Neuronal stem cell (in vitro differentiated cells): ENCODE measurements around the gene MAPK8.

ENCODE experiments used
- DNase-seq: peaks from one replicate; pipeline ENCODE4 v3.0.0-alpha.2; 2013; ENCODE audit warnings: low spot score
- H2AFZ ChIP-seq: one replicate; pipeline ENCODE4 v1.6.1; 2013; ENCODE audit warnings: mild to moderate bottlenecking, low read length, inconsistent platforms
- H2AK5ac ChIP-seq: 2 replicates; pipeline ENCODE4 v1.6.1; 2013; ENCODE audit warnings: low read depth, mild to moderate bottlenecking, inconsistent platforms, low read length, moderate library complexity, mixed read lengths
- H2BK120ac ChIP-seq: 2 replicates; pipeline ENCODE4 v1.6.1; 2013; ENCODE audit warnings: low read depth, mild to moderate bottlenecking, inconsistent platforms, low read length, moderate library complexity, mixed read lengths
- H2BK12ac ChIP-seq: one replicate; pipeline ENCODE4 v1.6.1; 2013; ENCODE audit warnings: low read length, inconsistent platforms
- H2BK15ac ChIP-seq: 2 replicates; pipeline ENCODE4 v1.6.1; 2013; ENCODE audit warnings: mild to moderate bottlenecking, low read length, inconsistent platforms, mixed read lengths
- H2BK5ac ChIP-seq: one replicate; pipeline ENCODE4 v1.6.1; 2013; ENCODE audit warnings: inconsistent platforms, mild to moderate bottlenecking, low read length, moderate library complexity
- H3K14ac ChIP-seq: one replicate; pipeline ENCODE4 v1.6.1; 2013; ENCODE audit warnings: low read length, inconsistent platforms
- H3K18ac ChIP-seq: 2 replicates; pipeline ENCODE4 v1.6.1; 2013; ENCODE audit warnings: low read length, inconsistent platforms
- H3K23ac ChIP-seq: 2 replicates; pipeline ENCODE4 v1.6.1; 2013; ENCODE audit warnings: low read depth, mild to moderate bottlenecking, mixed read lengths, low read length, inconsistent platforms; ENCODE audit not compliant: poor library complexity
- H3K27ac ChIP-seq: replicated peaks from 3 replicates; pipeline ENCODE4 v1.5.1; 2013; ENCODE audit warnings: low read length, inconsistent platforms
- H3K27me3 ChIP-seq, 3 experiments: 2 replicates each; pipeline ENCODE4 v1.6.1; 2013; ENCODE audit warnings: low read length in 3 of 3, mild to moderate bottlenecking in 2 of 3, inconsistent platforms in 1 of 3, low read depth in 1 of 3, mixed read lengths in 1 of 3, moderate library complexity in 1 of 3; ENCODE audit not compliant: control insufficient read depth in 3 of 3, insufficient read depth in 3 of 3
- H3K36me3 ChIP-seq, 2 donors: replicated peaks in 1 of 2; 2 replicates each; pipeline ENCODE4 v1.6.1; 2013; ENCODE audit warnings: low read length in 2 of 2; ENCODE audit not compliant: control insufficient read depth in 2 of 2, insufficient read depth in 2 of 2
- H3K4ac ChIP-seq: 2 replicates; pipeline ENCODE4 v1.6.1; 2013; ENCODE audit warnings: inconsistent platforms, mild to moderate bottlenecking, low read length, moderate library complexity
- H3K4me1 ChIP-seq, 2 donors: 1 replicate in 1 of 2; 2 replicates in 1 of 2; pipeline ENCODE4 v1.6.1; 2013; ENCODE audit warnings: low read length in 2 of 2, low read depth in 1 of 2; ENCODE audit not compliant: control insufficient read depth in 2 of 2, insufficient read depth in 1 of 2
- H3K4me2 ChIP-seq: one replicate; pipeline ENCODE4 v1.6.1; 2013; ENCODE audit warnings: mild to moderate bottlenecking, low read length, inconsistent platforms; ENCODE audit not compliant: insufficient read depth, poor library complexity, severe bottlenecking
- H3K4me3 ChIP-seq, 2 donors: 2 replicates each; pipeline ENCODE4 v1.5.1; 2013; ENCODE audit warnings: low read length in 2 of 2, mild to moderate bottlenecking in 2 of 2, inconsistent platforms in 1 of 2, moderate library complexity in 1 of 2
- H3K79me1 ChIP-seq: one replicate; pipeline ENCODE4 v1.6.1; 2013; ENCODE audit warnings: low read depth, mild to moderate bottlenecking, inconsistent platforms, low read length, moderate library complexity
- H3K9ac ChIP-seq: one replicate; pipeline ENCODE4 v1.6.1; 2013; ENCODE audit warnings: mild to moderate bottlenecking, low read depth, low read length, inconsistent platforms; ENCODE audit not compliant: poor library complexity
- H3K9me3 ChIP-seq, 2 donors: replicated peaks in 1 of 2; 2 replicates each; pipeline versions ENCODE3 to v1.6.1; 2013; ENCODE audit warnings: low read length in 2 of 2, mild to moderate bottlenecking in 2 of 2, inconsistent platforms in 1 of 2, low read depth in 1 of 2, mixed read lengths in 1 of 2, moderate library complexity in 1 of 2; ENCODE audit not compliant: control insufficient read depth in 2 of 2, insufficient read depth in 1 of 2
- H4K8ac ChIP-seq: one replicate; pipeline ENCODE4 v1.6.1; 2013; ENCODE audit warnings: low read depth, mild to moderate bottlenecking, inconsistent platforms, low read length, moderate library complexity
- H4K91ac ChIP-seq: one replicate; pipeline ENCODE4 v1.6.1; 2013; ENCODE audit warnings: low read length, low read depth, mild to moderate bottlenecking, inconsistent platforms; ENCODE audit not compliant: poor library complexity
- WGBS, 2 donors: extraction: QIAGEN DNeasy Blood & Tissue Kit; methylation state at CpG; one replicate each; pipeline ENCODE4 v1.1.7; 2013; ENCODE audit warnings: missing lambda C conversion rate in 2 of 2, mixed read lengths in 1 of 2; ENCODE audit not compliant: insufficient read length in 2 of 2, insufficient replicate concordance in 1 of 2; ENCODE audit errors: extremely low coverage in 2 of 2; 5-methylcytosine and 5-hydroxymethylcytosine counted together

MAPK8 gene

DNA sequence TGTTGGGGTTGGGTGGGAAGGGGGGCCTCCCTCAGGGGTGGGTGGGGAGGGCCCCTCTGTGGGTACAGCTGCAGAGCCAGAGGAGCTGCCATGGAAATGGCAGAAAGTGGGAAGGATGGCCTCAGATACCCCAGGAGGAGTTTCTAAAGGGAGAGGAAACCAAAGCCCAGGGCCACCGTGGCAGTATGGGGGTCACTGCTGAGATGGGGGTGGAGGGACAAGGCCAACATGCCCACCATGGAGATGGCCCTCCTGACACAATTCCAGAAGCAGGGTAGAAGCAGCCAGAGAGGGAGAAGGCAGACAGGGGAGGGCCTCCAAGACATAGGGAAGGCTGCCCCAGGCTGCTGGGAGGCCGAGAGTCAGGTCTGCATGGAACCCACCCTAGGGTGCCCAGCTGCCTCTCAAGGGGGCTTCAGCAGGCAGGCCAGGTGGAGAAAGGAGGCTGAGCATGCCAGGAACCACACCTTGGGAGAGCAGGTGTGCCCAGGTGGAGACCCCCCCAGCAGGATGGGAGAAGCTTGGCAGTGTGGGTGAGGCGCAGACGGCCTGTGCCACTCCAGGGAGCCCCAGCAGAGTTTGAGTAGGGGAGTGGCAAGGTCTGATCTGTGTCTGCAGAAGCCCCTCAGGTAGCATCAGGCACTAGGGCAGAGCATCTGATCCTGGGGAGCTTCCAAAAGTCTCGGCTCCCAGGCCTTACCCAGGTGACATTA, 151.6 kb downstream of the MAPK8 start:
- Histone ChIP-seq H4K91ac (no peak overlapping the region), H2BK15ac (no peak overlapping the region), H3K79me1 (peaks cover 9% of the 10 kb centered on the region), H2AFZ (no peak overlapping the region), H3K4me3 (no peak overlapping the region), H3K27me3 (no peaks in the 10 kb centered on the region), H3K36me3 (no peaks in the 10 kb centered on the region), H3K9me3 (no peaks in the 10 kb centered on the region), H3K27ac (no peak overlapping the region), H3K4me2 (no peak overlapping the region), H3K23ac (peak overlapping the region; percentile 65), H3K9ac (no peak overlapping the region), H2AK5ac (no peak overlapping the region), H4K8ac (no peak overlapping the region), H3K18ac (peak overlapping the region; percentile 71), H2BK120ac (no peak overlapping the region), H3K4ac (no peak overlapping the region), H3K14ac (no peak overlapping the region), H3K4me1 (peaks cover 0 to 5% of the 10 kb centered on the region in 2 donors), H2BK12ac (no peak overlapping the region), H2BK5ac (no peak overlapping the region)
- DNase-seq = no peak
- WGBS, 2 donors = no CpG with 5 or more reads among the region's 5 CpGs

DNA sequence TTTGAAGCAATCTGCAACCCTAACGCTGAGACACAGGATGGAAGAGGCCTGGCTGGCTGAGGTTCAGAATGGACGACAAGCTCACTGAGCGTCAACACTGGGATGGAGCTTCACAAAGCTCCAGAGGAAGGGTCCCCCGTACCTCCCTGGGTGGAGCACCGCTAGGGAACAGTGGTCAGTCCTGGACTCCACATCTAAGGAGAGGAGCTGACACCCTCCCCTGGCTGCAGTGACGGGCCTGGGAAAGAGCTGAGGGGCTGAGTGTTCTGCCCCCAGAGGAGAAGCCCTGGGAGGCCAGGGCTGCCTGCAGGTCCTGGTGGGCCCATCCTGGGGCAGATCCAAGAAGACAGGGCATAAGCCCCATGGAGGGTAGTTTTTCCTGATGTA, 152.2 kb downstream of the MAPK8 start:
- WGBS, 2 donors = no CpG with 5 or more reads among the region's 6 CpGs

DNA sequence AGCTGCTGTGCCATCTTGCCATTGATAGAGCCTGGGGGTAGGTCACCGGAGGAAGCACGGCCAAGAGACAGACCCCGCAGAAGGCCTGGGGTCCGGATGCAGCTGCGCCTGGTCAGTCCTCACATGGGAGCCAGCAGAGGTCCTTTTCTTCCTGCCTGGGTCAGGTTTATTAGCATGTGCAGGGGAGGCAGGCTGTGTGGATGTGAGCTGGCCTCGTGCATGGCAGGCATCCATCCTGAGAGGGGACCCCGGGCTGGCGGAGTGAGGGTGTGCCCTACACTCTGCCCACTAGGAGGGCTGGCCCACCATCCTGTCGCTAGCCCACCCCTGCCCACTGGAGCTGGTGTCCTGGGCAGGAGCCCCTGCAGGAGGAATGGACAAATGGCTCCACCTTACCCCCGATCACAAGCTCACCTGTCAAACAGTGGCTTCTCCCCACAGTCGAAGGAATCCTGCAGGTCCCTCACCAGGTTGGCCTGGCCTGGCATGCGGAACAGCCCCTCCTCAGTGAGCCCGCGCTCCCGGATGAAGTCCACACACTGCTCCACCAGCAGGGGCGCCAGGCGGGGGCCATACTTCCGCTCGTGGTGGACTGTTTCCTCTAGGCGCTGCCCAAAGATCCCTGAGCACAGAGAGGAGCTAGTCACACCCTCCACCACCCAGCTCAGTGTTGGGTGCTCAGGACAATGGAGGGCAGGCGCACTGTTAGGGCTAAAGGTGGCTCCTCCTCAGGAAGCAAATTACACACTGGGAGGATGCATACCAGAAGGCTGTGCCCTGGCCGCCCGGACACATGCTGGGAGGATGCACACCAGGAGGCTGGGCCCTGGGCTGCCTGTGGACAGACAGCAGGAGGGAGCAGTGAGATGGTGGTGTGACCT, 153.0 kb downstream of the MAPK8 start:
- Histone ChIP-seq H3K14ac (peak overlapping the region; percentile 41), H3K36me3 (no peaks in the 10 kb centered on the region), H3K27ac (no peak overlapping the region), H4K91ac (no peak overlapping the region), H3K79me1 (peaks cover 7% of the 10 kb centered on the region), H3K9ac (no peak overlapping the region), H3K27me3 (peaks cover 0 to 2% (median 0%) of the 10 kb centered on the region in 3 experiments), H2BK15ac (no peak overlapping the region), H2AK5ac (no peak overlapping the region), H3K4ac (no peak overlapping the region), H3K23ac (no peak overlapping the region), H3K4me1 (peaks cover 0 to 6% of the 10 kb centered on the region in 2 donors), H3K9me3 (no peaks in the 10 kb centered on the region), H2BK12ac (no peak overlapping the region), H2BK5ac (no peak overlapping the region), H2AFZ (no peak overlapping the region), H3K4me2 (no peak overlapping the region), H2BK120ac (no peak overlapping the region), H4K8ac (no peak overlapping the region), H3K4me3 (no peak overlapping the region), H3K18ac (peak overlapping the region; percentile 59)
- DNase-seq = no peak
- WGBS, 2 donors = no CpG with 5 or more reads among the region's 23 CpGs

More for the DNA sequence above, 152.2 kb downstream of the MAPK8 start:
- no peak overlapping the region for H2BK12ac ChIP-seq
- no peak overlapping the region for H2BK120ac ChIP-seq
- no peak overlapping the region for H3K23ac ChIP-seq
- H3K36me3 ChIP-seq = no peaks in the 10 kb centered on the region
- no peak overlapping the region for H2BK15ac ChIP-seq
- H3K4ac ChIP-seq = no peak overlapping the region
- no peak overlapping the region for H4K8ac ChIP-seq
- no peak overlapping the region for H2AFZ ChIP-seq
- H3K27ac ChIP-seq = no peak overlapping the region
- H3K4me1 ChIP-seq = peaks cover 0 to 6% of the 10 kb centered on the region in 2 donors
- DNase-seq = no peak
- H2BK5ac ChIP-seq = no peak overlapping the region
- H3K4me2 ChIP-seq = no peak overlapping the region
- no peaks in the 10 kb centered on the region for H3K9me3 ChIP-seq
- H3K14ac ChIP-seq = no peak overlapping the region
- no peak overlapping the region for H3K18ac ChIP-seq
- H4K91ac ChIP-seq = no peak overlapping the region
- no peak overlapping the region for H2AK5ac ChIP-seq
- peaks cover 9% of the 10 kb centered on the region for H3K79me1 ChIP-seq
- no peaks in the 10 kb centered on the region for H3K27me3 ChIP-seq
- H3K9ac ChIP-seq = no peak overlapping the region
- H3K4me3 ChIP-seq = no peak overlapping the region

DNA sequence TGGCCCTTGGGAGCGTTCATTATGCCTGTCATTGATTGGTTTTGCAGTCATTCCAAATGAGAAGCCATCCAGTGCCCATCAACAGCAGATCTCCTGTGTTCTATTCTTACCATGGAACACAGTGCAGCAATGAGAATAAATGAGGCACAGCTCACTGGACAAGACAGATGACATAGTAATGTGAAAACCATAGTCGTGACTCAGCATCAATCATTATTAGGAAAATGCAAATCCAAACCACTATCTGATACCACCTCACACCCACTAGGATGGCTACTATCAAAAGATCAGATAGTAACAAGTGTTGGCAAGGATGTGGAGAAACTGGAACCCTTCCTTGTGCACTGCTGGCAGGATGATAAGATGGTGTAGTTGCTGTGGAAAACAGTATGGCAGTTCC, 153.7 kb downstream of the MAPK8 start:
- Histone ChIP-seq H3K23ac (no peak overlapping the region), H3K18ac (no peak overlapping the region), H3K79me1 (peaks cover 4% of the 10 kb centered on the region)

More for the DNA sequence above, 153.7 kb downstream of the MAPK8 start:
- no peaks in the 10 kb centered on the region for H3K9me3 ChIP-seq
- no peaks in the 10 kb centered on the region for H3K36me3 ChIP-seq
- H3K4me3 ChIP-seq = no peak overlapping the region
- H2BK15ac ChIP-seq = no peak overlapping the region
- no peak for DNase-seq
- H2AK5ac ChIP-seq = no peak overlapping the region
- H3K9ac ChIP-seq = no peak overlapping the region
- no peak overlapping the region for H3K4ac ChIP-seq
- WGBS, 2 donors = no CpG with 5 or more reads among the region's 2 CpGs
- peaks cover 0 to 6% of the 10 kb centered on the region in 2 donors for H3K4me1 ChIP-seq
- H4K91ac ChIP-seq = no peak overlapping the region
- no peak overlapping the region for H3K14ac ChIP-seq
- H3K27ac ChIP-seq = no peak overlapping the region
- no peak overlapping the region for H2BK12ac ChIP-seq
- H4K8ac ChIP-seq = no peak overlapping the region
- H2AFZ ChIP-seq = no peak overlapping the region
- no peak overlapping the region for H2BK120ac ChIP-seq
- H2BK5ac ChIP-seq = no peak overlapping the region
- no peak overlapping the region for H3K4me2 ChIP-seq
- peaks cover 0 to 3% (median 0%) of the 10 kb centered on the region in 3 experiments for H3K27me3 ChIP-seq
